ENCODE measurements around the gene ARTN. TPM values are rescaled to one million over a fixed set of nuclear protein-coding genes. Genes with fewer than 3 reads are reported as not detected.

The ARTN gene
- total and polyA plus RNA-seq, 4 donors = 0.23 to 2.7 (median 1.2) TPM

- TF ChIP-seq, protein P1, sequence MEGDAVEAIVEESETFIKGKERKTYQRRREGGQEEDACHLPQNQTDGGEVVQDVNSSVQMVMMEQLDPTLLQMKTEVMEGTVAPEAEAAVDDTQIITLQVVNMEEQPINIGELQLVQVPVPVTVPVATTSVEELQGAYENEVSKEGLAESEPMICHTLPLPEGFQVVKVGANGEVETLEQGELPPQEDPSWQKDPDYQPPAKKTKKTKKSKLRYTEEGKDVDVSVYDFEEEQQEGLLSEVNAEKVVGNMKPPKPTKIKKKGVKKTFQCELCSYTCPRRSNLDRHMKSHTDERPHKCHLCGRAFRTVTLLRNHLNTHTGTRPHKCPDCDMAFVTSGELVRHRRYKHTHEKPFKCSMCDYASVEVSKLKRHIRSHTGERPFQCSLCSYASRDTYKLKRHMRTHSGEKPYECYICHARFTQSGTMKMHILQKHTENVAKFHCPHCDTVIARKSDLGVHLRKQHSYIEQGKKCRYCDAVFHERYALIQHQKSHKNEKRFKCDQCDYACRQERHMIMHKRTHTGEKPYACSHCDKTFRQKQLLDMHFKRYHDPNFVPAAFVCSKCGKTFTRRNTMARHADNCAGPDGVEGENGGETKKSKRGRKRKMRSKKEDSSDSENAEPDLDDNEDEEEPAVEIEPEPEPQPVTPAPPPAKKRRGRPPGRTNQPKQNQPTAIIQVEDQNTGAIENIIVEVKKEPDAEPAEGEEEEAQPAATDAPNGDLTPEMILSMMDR (IDR thresholded peaks at IDR 0.05; ENCODE audit: control extremely low read depth, extremely low read depth) = no peak
- Histone ChIP-seq H3K4me1 (ENCODE audit: control insufficient read depth in 5 of 5, insufficient read depth in 5 of 5, low read length in 5 of 5) (peaks cover 0 to 11% (median 5%) of the 10 kb centered on the region in 5 donors), H3K9me3 (ENCODE audit: control insufficient read depth in 4 of 4, insufficient read depth in 3 of 4, low read length in 3 of 4) (no peaks in the 10 kb centered on the region), H3K4me3 (no peak overlapping the region), H3K27ac (ENCODE audit: low read depth in 1 of 2, low read length in 1 of 2) (no peak overlapping the region), H3K36me3 (ENCODE audit: control insufficient read depth in 4 of 4, insufficient read depth in 4 of 4, low read length in 4 of 4) (peaks cover 0 to 2% (median 0%) of the 10 kb centered on the region in 4 donors), H3K27me3 (ENCODE audit: control insufficient read depth in 3 of 3, insufficient read depth in 3 of 3, low read length in 2 of 3) (peaks cover 0 to 16% (median 8%) of the 10 kb centered on the region in 3 donors), H3K9ac (ENCODE audit: insufficient read depth in 1 of 2, low read length in 2 of 2) (no peak overlapping the region)
- WGBS, 2 donors = 11 to 23% methylated on average over 19 to 48 of the region's 48 CpGs
- ATAC-seq (ENCODE audit: insufficient read depth, low FRiP score) = no peak
- no peak for DNase-seq
These were observed 2.3 kb downstream of the ARTN start for GRCh38 chr1:43935711-43936427.

DNA sequence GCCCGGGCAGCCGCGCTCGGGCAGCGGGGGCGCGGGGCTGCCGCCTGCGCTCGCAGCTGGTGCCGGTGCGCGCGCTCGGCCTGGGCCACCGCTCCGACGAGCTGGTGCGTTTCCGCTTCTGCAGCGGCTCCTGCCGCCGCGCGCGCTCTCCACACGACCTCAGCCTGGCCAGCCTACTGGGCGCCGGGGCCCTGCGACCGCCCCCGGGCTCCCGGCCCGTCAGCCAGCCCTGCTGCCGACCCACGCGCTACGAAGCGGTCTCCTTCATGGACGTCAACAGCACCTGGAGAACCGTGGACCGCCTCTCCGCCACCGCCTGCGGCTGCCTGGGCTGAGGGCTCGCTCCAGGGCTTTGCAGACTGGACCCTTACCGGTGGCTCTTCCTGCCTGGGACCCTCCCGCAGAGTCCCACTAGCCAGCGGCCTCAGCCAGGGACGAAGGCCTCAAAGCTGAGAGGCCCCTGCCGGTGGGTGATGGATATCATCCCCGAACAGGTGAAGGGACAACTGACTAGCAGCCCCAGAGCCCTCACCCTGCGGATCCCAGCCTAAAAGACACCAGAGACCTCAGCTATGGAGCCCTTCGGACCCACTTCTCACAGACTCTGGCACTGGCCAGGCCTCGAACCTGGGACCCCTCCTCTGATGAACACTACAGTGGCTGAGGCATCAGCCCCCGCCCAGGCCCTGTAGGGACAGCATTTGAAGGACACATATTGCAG, 3.0 kb downstream of the ARTN start:
- TF ChIP-seq, protein P1 (IDR thresholded peaks at IDR 0.05; ENCODE audit: control extremely low read depth, extremely low read depth) = no peak
- Histone ChIP-seq H3K4me1 (ENCODE audit: control insufficient read depth in 5 of 5, insufficient read depth in 5 of 5, low read length in 5 of 5) (peaks cover 0 to 11% (median 5%) of the 10 kb centered on the region in 5 donors), H3K27me3 (ENCODE audit: control insufficient read depth in 3 of 3, insufficient read depth in 3 of 3, low read length in 2 of 3) (peaks cover 0 to 16% (median 8%) of the 10 kb centered on the region in 3 donors), H3K36me3 (ENCODE audit: control insufficient read depth in 4 of 4, insufficient read depth in 4 of 4, low read length in 4 of 4) (peaks cover 0 to 2% (median 0%) of the 10 kb centered on the region in 4 donors), H3K9me3 (ENCODE audit: control insufficient read depth in 4 of 4, insufficient read depth in 3 of 4, low read length in 3 of 4) (no peaks in the 10 kb centered on the region), H3K27ac (ENCODE audit: low read depth in 1 of 2, low read length in 1 of 2) (no peak overlapping the region), H3K9ac (ENCODE audit: insufficient read depth in 1 of 2, low read length in 2 of 2) (no peak overlapping the region), H3K4me3 (no peak overlapping the region)
- WGBS, 2 donors = 13 to 15% methylated on average over 50 to 56 of the region's 56 CpGs
- ATAC-seq (ENCODE audit: insufficient read depth, low FRiP score) (no peak), DNase-seq (peak; percentile 10 to 48 (median 41))

- no peak overlapping the region for H3K4me3 ChIP-seq
- H3K27me3 ChIP-seq (ENCODE audit: control insufficient read depth in 3 of 3, insufficient read depth in 3 of 3, low read length in 2 of 3) = peaks cover 0 to 16% (median 8%) of the 10 kb centered on the region in 3 donors
- peaks cover 0 to 2% (median 0%) of the 10 kb centered on the region in 4 donors for H3K36me3 ChIP-seq (ENCODE audit: control insufficient read depth in 4 of 4, insufficient read depth in 4 of 4, low read length in 4 of 4)
- H3K27ac ChIP-seq (ENCODE audit: low read depth in 1 of 2, low read length in 1 of 2) = no peak overlapping the region
- ATAC-seq (ENCODE audit: insufficient read depth, low FRiP score) (no peak), DNase-seq (no peak)
- no peaks in the 10 kb centered on the region for H3K9me3 ChIP-seq (ENCODE audit: control insufficient read depth in 4 of 4, insufficient read depth in 3 of 4, low read length in 3 of 4)
- TF ChIP-seq, protein P1 (IDR thresholded peaks at IDR 0.05; ENCODE audit: control extremely low read depth, extremely low read depth) = no peak
- 90 to 93% methylated on average over 8 of the region's 8 CpGs for WGBS, 2 donors
- no peak overlapping the region for H3K9ac ChIP-seq (ENCODE audit: insufficient read depth in 1 of 2, low read length in 2 of 2)
- peaks cover 0 to 11% (median 5%) of the 10 kb centered on the region in 5 donors for H3K4me1 ChIP-seq (ENCODE audit: control insufficient read depth in 5 of 5, insufficient read depth in 5 of 5, low read length in 5 of 5)
These were observed 3.7 kb downstream of the ARTN start for GRCh38 chr1:43937179-43937865.

All from lung (tissue), 12 donors.